Measurements from ENCODE around the gene TP53I11.

DNA sequence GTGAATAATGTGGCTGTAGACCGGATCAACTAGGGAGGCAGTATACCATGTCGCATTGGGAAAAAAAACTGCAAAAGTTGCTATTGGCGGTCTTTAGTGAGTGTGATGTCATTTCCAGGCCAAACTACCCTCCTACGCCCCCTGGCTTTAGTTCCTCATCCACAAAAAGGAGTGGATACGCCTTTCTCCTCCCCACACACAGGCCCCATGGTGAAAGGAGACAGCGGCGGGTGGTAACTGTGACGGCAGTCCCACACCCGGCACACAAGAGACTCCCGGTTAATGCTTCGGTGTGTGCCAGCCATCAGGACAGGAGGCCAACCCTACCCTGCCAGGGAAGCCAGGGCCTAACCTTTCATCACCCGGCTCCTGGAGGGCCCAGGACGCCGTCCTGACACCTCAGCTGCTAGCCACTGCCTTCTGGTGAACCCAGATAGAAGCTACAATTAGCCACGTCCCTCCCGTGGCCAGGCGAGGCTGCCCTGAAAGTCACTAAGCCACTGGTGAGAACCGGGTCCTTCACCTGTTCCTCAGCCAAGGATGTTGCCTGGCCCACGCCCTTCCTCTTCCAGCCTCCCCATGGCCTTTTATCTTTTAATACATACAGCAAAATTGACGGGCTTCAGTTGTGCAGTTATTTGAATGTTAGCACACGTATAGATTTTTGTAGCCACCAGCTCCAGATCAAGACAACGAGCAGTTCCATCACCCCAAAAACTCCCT lies 10.8 kb downstream of the TP53I11 start:
- TF ChIP-seq POLR2AphosphoS5 (IDR thresholded peaks at IDR 0.05; ENCODE audit: low read depth) (no peak), EZH2 (IDR thresholded peaks at IDR 0.05; ENCODE audit: low read depth, unreplicated experiment) (no peak), EZH2phosphoT487 (IDR thresholded peaks at IDR 0.05; ENCODE audit: unreplicated experiment) (no peak), CREB1 (CRISPR knock-in tag; IDR thresholded peaks at IDR 0.05; ENCODE audit: low read depth) (peak; percentile 76), ZNF114 (CRISPR knock-in tag; IDR thresholded peaks at IDR 0.05) (no peak)
- TF ChIP-seq, protein P1, sequence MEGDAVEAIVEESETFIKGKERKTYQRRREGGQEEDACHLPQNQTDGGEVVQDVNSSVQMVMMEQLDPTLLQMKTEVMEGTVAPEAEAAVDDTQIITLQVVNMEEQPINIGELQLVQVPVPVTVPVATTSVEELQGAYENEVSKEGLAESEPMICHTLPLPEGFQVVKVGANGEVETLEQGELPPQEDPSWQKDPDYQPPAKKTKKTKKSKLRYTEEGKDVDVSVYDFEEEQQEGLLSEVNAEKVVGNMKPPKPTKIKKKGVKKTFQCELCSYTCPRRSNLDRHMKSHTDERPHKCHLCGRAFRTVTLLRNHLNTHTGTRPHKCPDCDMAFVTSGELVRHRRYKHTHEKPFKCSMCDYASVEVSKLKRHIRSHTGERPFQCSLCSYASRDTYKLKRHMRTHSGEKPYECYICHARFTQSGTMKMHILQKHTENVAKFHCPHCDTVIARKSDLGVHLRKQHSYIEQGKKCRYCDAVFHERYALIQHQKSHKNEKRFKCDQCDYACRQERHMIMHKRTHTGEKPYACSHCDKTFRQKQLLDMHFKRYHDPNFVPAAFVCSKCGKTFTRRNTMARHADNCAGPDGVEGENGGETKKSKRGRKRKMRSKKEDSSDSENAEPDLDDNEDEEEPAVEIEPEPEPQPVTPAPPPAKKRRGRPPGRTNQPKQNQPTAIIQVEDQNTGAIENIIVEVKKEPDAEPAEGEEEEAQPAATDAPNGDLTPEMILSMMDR (conservative IDR thresholded peaks at IDR 0.05; ENCODE audit: low read depth in 2 of 2), result peak; percentile 53 to 68
- TF ChIP-seq, protein P2, sequence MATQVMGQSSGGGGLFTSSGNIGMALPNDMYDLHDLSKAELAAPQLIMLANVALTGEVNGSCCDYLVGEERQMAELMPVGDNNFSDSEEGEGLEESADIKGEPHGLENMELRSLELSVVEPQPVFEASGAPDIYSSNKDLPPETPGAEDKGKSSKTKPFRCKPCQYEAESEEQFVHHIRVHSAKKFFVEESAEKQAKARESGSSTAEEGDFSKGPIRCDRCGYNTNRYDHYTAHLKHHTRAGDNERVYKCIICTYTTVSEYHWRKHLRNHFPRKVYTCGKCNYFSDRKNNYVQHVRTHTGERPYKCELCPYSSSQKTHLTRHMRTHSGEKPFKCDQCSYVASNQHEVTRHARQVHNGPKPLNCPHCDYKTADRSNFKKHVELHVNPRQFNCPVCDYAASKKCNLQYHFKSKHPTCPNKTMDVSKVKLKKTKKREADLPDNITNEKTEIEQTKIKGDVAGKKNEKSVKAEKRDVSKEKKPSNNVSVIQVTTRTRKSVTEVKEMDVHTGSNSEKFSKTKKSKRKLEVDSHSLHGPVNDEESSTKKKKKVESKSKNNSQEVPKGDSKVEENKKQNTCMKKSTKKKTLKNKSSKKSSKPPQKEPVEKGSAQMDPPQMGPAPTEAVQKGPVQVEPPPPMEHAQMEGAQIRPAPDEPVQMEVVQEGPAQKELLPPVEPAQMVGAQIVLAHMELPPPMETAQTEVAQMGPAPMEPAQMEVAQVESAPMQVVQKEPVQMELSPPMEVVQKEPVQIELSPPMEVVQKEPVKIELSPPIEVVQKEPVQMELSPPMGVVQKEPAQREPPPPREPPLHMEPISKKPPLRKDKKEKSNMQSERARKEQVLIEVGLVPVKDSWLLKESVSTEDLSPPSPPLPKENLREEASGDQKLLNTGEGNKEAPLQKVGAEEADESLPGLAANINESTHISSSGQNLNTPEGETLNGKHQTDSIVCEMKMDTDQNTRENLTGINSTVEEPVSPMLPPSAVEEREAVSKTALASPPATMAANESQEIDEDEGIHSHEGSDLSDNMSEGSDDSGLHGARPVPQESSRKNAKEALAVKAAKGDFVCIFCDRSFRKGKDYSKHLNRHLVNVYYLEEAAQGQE (IDR thresholded peaks at IDR 0.05; ENCODE audit: unreplicated experiment), result no peak
- TF ChIP-seq, protein P3, sequence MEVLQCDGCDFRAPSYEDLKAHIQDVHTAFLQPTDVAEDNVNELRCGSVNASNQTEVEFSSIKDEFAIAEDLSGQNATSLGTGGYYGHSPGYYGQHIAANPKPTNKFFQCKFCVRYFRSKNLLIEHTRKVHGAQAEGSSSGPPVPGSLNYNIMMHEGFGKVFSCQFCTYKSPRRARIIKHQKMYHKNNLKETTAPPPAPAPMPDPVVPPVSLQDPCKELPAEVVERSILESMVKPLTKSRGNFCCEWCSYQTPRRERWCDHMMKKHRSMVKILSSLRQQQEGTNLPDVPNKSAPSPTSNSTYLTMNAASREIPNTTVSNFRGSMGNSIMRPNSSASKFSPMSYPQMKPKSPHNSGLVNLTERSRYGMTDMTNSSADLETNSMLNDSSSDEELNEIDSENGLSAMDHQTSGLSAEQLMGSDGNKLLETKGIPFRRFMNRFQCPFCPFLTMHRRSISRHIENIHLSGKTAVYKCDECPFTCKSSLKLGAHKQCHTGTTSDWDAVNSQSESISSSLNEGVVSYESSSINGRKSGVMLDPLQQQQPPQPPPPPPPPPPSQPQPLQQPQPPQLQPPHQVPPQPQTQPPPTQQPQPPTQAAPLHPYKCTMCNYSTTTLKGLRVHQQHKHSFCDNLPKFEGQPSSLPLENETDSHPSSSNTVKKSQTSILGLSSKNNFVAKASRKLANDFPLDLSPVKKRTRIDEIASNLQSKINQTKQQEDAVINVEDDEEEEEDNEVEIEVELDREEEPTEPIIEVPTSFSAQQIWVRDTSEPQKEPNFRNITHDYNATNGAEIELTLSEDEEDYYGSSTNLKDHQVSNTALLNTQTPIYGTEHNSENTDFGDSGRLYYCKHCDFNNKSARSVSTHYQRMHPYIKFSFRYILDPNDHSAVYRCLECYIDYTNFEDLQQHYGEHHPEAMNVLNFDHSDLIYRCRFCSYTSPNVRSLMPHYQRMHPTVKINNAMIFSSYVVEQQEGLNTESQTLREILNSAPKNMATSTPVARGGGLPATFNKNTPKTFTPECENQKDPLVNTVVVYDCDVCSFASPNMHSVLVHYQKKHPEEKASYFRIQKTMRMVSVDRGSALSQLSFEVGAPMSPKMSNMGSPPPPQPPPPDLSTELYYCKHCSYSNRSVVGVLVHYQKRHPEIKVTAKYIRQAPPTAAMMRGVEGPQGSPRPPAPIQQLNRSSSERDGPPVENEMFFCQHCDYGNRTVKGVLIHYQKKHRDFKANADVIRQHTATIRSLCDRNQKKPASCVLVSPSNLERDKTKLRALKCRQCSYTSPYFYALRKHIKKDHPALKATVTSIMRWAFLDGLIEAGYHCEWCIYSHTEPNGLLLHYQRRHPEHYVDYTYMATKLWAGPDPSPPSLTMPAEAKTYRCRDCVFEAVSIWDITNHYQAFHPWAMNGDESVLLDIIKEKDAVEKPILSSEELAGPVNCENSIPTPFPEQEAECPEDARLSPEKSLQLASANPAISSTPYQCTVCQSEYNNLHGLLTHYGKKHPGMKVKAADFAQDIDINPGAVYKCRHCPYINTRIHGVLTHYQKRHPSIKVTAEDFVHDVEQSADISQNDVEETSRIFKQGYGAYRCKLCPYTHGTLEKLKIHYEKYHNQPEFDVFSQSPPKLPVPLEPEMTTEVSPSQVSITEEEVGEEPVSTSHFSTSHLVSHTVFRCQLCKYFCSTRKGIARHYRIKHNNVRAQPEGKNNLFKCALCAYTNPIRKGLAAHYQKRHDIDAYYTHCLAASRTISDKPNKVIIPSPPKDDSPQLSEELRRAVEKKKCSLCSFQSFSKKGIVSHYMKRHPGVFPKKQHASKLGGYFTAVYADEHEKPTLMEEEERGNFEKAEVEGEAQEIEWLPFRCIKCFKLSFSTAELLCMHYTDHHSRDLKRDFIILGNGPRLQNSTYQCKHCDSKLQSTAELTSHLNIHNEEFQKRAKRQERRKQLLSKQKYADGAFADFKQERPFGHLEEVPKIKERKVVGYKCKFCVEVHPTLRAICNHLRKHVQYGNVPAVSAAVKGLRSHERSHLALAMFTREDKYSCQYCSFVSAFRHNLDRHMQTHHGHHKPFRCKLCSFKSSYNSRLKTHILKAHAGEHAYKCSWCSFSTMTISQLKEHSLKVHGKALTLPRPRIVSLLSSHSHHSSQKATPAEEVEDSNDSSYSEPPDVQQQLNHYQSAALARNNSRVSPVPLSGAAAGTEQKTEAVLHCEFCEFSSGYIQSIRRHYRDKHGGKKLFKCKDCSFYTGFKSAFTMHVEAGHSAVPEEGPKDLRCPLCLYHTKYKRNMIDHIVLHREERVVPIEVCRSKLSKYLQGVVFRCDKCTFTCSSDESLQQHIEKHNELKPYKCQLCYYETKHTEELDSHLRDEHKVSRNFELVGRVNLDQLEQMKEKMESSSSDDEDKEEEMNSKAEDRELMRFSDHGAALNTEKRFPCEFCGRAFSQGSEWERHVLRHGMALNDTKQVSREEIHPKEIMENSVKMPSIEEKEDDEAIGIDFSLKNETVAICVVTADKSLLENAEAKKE (CRISPR knock-in tag; IDR thresholded peaks at IDR 0.05), result no peak

Measured in GM23338 (cell line).